Tongue (tissue), 2 donors: ENCODE results near the gene BABAM2. TPM values are rescaled to one million over a fixed set of nuclear protein-coding genes. Genes with fewer than 3 reads are reported as not detected.

Experiments used
- DNase-seq: peaks from one replicate; pipeline ENCODE4 v3.0.0-alpha.2; 2015
- total RNA-seq: library from RNA; depleted of rRNA; stranded (reverse); fragments of >200 nt; gene quantifications from one replicate; pipeline ENCODE4 v1.2.3, GENCODE V29; 2014

The BABAM2 gene
- total RNA-seq, 1 donor from 2014 or later, result 16.1 TPM

DNA sequence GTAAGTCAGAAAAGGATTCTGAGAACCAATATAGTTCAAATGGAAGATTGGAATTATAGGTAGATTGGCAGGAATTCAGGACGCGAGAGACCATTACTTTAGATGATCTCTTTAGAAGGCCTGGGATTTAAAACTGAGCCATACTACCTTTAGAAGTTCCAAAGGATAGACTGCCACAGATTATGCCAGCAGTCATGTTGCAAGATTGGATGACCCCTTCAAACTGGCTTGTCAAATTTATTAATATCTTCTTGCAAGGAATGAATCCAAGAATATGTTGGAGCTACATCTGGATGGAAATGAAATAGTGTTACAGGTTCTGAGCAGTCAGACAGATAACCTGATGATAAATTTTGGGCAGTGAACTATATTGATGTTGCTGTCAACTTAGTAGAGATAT is 22.0 kb downstream of the BABAM2 start:
- no peak for DNase-seq

DNA sequence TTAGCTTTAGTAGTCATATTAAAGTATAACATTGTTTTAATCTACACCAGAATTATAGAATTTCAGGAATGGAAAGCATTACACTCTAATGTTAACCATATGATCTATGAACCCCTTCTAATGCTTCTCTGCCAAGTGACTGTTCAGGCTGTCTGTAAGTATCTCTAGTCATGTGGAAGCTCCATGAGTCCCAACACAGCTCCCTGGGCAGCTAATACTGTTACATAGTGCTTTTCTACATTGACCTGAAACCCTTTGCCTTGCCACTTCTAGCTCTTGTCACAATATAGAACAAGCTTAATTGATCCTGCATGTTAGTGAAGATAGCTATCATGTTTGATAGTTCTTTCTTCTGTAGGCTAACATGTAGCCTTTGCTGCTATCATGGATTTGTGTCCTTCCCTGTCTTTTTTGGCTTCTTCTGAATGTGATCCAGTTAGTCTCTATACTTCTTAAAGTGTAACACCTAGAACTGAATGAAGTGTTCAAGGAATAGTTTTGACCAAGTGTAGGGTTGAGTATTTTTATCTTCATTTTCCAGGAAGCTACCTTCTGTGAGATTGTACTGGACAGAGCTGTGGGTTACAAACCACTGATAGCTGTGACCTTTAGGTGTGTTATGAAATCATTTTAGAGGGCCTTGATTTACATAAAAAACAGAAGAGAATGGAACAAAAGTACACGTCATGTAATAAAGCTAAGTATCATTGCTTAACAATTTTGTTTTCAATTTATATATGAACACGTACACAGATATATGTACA is 23.7 kb downstream of the BABAM2 start:
- peak; percentile 6 for DNase-seq

DNA sequence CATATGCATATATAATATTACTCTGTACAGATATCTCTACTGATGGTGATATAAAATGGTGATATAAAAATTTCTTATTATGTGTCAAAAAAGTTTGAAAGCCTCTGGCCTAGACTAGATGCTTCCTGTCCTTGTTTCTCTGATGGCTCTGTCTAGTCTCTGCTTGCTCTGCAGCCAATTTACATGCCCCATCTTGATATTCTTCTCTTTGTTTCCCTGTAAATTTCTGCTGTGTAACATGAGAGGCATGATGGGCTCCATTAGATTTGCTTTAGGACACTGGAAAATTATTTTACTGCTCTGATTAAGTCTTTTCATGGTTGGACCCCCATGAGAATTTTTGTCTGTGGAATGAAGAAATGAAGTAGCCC is 24.3 kb downstream of the BABAM2 start:
- peak; percentile 42 for DNase-seq

DNA sequence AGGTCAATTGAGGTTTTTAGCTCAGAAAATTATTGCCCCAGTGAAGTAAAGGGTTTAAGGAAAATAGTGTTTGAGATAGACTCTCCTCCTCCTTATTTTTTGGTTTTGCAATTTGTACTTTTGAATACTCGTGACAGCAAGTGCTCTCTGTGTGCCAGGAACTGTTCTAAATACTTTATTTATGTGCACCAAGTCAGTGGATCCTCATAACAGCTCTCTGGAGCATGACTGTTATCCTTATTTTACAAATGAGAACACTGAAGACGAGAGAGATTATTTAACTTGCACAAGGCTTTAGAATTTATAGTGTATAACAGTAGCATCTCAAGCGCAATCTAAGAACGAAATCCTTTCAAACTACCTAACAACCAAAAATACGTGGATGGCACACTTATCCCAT is 24.7 kb downstream of the BABAM2 start:
- DNase-seq, result no peak

GRCh38 chr2:27915874-27916273 is 25.3 kb downstream of the BABAM2 start:
- no peak for DNase-seq

- DNase-seq, result no peak
Measured at GRCh38 chr2:27916293-27916995, 25.9 kb downstream of the BABAM2 start.

GRCh38 chr2:27920148-27920885 is 29.8 kb downstream of the BABAM2 start:
- peak; percentile 9 for DNase-seq

DNA sequence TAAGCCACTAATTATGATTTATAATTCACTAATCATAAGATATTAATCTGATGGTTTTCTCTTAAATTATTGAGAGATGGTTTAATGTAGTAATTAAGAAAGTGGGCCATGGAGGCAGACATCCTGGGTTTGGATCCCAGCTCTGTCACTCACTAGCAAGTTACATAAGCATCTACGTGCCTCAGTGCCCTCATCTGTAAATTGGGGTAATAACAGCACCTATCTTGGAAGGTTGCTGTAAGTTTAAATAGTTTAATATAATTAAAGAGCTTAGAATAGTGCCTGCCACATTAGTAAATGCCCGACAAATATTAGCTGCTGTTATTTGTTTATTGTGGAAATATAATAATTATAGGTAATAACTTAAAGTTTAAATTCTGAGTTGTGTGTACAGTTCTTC is 30.9 kb downstream of the BABAM2 start:
- DNase-seq, result no peak

GRCh38 chr2:27921880-27922547 is 31.5 kb downstream of the BABAM2 start:
- DNase-seq, result no peak

DNA sequence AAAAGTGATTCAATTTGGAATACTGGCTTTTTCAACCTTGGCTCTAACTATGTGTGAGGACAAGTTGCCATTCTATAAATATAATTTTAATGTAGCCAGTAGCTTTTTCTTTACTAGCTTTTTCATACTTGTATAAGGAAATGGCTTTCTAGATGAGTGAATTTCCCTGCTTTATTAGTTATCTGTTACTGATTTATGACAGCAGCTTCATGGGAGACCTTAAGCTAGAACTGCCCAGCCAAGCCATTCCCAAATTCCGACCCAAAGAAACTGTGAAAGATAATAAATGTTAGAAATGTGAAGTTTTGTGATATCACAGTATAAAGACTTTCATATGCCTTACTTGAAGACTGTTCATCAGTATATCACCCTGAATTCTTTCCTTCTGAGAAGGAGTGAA is 32.3 kb downstream of the BABAM2 start:
- no peak for DNase-seq

DNA sequence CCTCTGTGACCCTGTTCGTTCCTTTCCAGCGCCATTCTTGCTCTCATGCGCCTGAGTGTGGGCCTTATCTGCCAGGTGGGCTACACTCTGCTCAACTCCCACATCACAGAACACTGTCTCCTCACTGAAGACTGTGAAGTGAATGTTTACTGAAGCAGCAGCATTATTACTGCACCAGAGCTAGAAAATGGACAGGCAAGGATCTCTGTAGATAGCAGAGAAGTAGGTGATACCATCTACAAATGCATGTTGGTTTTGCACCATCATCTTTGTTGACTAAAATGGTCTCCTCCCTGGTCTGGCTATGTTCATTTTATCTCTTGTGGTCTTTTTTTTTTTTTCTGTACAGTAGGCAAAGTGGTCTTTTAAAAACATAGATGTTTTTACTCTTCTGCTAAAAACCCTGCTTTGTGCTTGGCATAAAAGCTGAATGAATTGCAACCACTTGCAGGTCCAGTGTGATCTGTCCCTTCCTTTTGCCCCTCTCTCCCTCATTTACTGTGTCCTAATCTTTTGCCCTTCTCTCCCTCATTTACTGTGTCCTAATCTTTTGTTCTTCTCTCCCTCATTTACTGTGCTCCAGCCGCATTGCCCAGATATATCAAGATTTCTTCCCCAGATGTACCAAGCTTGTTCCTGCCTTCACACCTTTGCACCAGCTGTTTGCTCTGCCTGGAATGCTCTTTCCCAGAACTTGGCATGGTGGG is 35.4 kb downstream of the BABAM2 start:
- no peak for DNase-seq

GRCh38 chr2:27929916-27930486 is 39.5 kb downstream of the BABAM2 start:
- DNase-seq, result no peak

GRCh38 chr2:27931361-27931950 is 40.9 kb downstream of the BABAM2 start:
- DNase-seq, result no peak

GRCh38 chr2:27932396-27932795 is 41.9 kb downstream of the BABAM2 start:
- DNase-seq, result no peak

DNA sequence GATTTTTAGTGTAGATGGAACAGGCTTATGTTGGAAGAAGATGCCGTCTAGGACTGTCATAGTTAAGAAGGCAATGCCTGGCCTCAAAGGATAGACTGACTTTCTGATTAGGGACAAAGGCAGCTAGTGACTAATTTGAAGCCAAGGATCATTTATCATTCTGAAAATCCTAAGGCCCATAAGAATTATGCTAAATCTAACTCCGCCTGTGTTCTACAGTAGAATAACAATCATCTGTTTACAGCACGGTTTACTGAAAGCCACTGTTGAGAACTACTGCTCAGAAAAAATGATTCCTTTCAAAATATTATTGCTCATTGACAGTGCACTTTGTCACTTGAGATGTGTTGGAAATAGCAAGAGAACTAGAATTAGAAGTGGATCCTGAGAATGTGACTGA is 44.5 kb downstream of the BABAM2 start:
- DNase-seq, result no peak

DNA sequence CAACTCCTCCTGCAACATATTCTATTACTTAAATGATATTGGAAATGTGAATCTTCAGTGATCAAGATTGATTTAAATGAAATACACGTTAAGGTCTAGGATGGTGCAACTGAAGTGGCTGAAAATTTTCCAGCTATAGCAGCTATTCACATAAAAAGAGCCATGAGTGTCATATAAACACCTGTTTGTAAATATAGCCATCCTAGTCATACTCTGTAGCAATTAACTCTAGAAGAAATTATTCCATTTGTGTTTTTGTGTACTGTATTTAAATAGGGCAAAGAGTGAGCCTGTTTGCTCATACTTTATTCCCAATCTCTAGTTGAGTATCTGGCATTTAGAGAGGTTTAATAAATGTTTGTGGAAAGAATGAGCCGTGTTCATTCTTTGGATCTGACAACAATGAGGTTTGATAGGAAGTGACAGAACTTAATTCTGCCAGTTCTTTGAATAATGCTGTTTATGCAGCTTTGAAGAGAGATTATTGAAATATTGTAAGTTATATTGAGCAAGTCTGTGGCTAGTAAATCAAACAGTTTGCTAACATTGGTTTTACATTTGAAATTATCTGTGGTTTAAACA is 49.7 kb downstream of the BABAM2 start:
- DNase-seq, result no peak

DNA sequence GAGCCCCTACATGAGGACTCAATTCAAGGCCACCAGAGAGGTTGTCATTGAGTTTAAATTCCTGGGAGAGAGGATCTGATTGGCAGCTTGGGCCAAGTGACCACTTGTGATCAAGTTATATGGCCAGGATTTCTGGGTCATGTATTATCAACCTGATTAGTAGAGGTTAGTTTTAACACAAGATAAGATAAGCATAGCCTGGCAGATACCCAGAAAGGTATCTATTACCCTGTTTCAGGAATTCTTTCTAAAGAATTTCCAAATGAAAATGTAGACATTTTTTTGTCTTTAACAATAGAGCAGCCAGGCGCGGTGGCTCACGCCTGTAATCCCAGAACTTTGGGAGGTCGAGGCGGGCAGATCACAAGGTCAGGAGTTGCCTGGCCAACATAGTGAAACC is 50.5 kb downstream of the BABAM2 start:
- DNase-seq, result no peak

DNA sequence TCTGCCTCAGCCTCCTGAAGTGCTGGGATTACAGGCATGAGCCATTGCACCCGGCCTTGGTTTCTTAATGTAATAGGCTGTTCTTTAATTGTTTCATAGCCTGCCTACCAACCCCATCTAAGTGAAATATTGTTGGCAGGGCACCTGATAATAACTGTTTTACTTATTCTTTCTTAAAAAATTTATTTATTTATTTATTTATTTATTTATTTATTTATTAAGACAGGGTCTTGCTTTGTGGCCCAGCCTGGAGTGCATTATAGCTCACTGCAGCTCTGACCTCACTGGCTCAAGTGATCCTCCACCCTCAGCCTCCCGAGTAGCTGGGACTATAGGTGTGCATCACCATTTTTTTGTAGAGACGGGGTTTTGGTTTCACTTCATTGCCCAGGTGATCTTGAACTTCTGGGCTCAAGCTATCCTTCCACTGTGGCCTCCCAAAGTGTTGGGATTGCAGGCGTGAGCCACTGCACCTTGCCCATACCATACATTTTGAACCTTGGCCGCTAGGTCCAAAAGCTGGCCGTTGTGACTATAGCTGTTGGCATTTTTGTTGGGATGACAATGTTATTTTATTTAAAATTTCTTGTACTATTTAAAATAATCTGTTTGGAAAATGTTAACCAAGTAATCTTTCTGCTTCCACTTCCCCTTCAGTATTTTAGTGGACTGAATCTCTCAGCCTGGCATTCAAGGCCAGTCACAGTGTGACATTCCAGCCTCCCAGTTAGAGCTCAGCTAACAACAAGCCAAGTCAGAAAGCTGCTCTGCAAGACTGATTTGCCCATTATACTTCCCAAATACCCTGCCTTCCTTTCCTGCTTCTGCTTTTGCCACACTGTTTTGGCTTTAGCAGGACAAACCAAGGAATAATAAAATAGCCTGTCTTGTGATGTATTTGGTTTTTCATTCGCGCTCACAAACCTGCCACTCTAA is 52.4 kb downstream of the BABAM2 start:
- no peak for DNase-seq

DNA sequence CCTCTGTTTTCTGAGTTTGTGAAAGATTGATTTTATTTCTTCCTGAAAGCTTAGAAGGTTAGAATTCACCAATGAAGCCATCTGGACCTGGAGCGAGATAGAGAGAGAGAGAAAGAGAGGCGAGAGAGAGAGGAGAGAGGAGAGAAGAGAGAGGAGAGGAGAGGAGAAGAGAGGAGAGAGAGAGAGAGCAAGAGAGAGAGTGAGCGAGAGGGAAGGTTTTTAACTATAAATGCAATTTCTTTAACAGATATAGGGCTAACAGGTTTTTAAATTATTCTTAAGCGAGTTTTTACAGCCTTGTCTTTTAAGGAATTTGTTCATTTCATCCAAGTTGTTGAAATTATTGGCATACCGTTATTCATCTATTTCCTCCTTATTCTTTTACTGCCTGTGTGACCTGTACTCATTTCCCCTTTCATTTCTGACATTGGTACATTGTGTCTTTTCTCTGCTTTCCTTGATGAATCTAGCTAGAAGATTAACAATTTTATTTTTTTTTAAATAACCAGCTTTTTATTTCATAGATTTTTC is 56.1 kb downstream of the BABAM2 start:
- DNase-seq, result no peak
